Endothelial cell (in vitro differentiated cells): ENCODE measurements around the gene ERG. TPM values are rescaled to one million over a fixed set of nuclear protein-coding genes. Genes with fewer than 3 reads are reported as not detected.

Experiments
- DNase-seq: peaks from one replicate; pipeline ENCODE4 v3.0.0; 2021; ENCODE audit warnings: low spot score
- H3K27ac Mint-ChIP-seq: one replicate; pipeline ENCODE4 v1.8.0; 2021; ENCODE audit warnings: mixed read lengths, inconsistent platforms; ENCODE audit not compliant: unreplicated experiment
- H3K27me3 Mint-ChIP-seq: one replicate; pipeline ENCODE4 v1.8.0; 2021; ENCODE audit warnings: mild to moderate bottlenecking, moderate library complexity, mixed read lengths, inconsistent platforms; ENCODE audit not compliant: unreplicated experiment
- H3K36me3 Mint-ChIP-seq: one replicate; pipeline ENCODE4 v1.8.0; 2021; ENCODE audit warnings: mild to moderate bottlenecking, low read depth, mixed read lengths, inconsistent platforms; ENCODE audit not compliant: unreplicated experiment
- H3K4me1 Mint-ChIP-seq: one replicate; pipeline ENCODE4 v1.8.0; 2021; ENCODE audit warnings: mild to moderate bottlenecking, mixed read lengths, inconsistent platforms; ENCODE audit not compliant: unreplicated experiment
- H3K4me3 Mint-ChIP-seq: one replicate; pipeline ENCODE4 v1.8.0; 2021; ENCODE audit warnings: mild to moderate bottlenecking, mixed read lengths, inconsistent platforms; ENCODE audit not compliant: unreplicated experiment
- H3K9me3 Mint-ChIP-seq: one replicate; pipeline ENCODE4 v1.8.0; 2021; ENCODE audit warnings: mixed read lengths, inconsistent platforms; ENCODE audit not compliant: unreplicated experiment
- total RNA-seq: library from RNA; stranded (reverse); fragmentation: NEBNext Ultra II Directional; extraction: Animal tissue kit (Norgen Biotek cat#: 25700); gene quantifications from one replicate; pipeline ENCODE4 v1.2.1, GENCODE V29; 2021; ENCODE audit not compliant: unreplicated experiment
- TF ChIP-seq, protein P1 (sequence below): fragments of 200-600 bp; sonication (generic); IDR thresholded peaks from one replicate; pipeline ENCODE4 v1.5.0; 2021; ENCODE audit warnings: antibody characterized with exemption; ENCODE audit not compliant: unreplicated experiment

The ERG gene
- total RNA-seq, 1 donor from 2014 or later = 133 TPM

DNA sequence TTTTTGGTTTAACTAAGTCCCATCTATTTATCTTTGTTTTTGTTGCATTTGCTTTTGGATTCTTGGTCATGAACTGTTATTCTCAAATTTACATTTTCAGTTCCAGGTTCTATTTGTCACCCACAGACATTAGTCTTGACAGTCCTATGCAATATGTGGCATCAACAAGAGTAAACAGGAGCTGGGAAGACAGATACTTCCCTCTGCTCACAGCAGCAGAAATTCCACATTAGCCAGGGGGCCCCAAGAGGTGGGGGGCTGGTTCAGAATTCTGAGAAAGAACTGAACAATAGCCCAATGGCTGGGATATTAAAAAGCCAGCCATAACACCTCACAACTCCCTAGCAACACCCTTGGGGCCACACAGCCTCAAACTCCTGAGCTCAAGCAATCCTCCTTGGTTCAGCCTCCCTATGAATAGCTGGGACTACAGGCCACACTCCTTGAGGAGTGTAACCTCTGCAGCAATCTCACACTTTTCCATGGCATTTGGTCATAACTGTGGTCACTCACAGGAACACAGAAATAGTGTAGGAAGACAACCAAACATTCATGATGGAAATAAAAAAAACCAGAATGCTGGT is 67.8 kb downstream of the ERG start:
- no peaks in the 10 kb centered on the region for H3K4me1 Mint-ChIP-seq
- DNase-seq = no peak
- TF ChIP-seq, protein P1, sequence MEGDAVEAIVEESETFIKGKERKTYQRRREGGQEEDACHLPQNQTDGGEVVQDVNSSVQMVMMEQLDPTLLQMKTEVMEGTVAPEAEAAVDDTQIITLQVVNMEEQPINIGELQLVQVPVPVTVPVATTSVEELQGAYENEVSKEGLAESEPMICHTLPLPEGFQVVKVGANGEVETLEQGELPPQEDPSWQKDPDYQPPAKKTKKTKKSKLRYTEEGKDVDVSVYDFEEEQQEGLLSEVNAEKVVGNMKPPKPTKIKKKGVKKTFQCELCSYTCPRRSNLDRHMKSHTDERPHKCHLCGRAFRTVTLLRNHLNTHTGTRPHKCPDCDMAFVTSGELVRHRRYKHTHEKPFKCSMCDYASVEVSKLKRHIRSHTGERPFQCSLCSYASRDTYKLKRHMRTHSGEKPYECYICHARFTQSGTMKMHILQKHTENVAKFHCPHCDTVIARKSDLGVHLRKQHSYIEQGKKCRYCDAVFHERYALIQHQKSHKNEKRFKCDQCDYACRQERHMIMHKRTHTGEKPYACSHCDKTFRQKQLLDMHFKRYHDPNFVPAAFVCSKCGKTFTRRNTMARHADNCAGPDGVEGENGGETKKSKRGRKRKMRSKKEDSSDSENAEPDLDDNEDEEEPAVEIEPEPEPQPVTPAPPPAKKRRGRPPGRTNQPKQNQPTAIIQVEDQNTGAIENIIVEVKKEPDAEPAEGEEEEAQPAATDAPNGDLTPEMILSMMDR = no peak
- H3K36me3 Mint-ChIP-seq = peaks cover 27% of the 10 kb centered on the region
- H3K4me3 Mint-ChIP-seq = peak overlapping the region; percentile 9
- H3K9me3 Mint-ChIP-seq = no peaks in the 10 kb centered on the region
- no peak overlapping the region for H3K27ac Mint-ChIP-seq
- H3K27me3 Mint-ChIP-seq = peaks cover 1% of the 10 kb centered on the region

DNA sequence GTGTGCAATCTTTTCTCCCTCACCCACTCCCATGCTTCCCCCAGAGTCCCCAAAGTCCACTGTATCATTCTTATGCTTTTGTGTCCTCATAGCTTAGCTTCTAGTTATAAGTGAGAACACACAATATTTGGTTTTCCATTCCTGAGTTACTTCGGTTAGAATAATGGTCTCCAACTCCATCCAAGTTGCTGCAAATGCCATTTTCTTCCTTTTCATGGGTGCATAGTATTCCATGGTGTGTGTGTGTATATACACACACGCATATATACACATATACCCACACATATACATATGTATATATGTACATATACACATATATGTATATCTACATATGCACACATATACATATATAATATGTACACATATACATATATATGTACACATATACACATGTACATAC is 69.3 kb downstream of the ERG start:
- Mint-ChIP-seq H3K4me1 (no peaks in the 10 kb centered on the region), H3K4me3 (no peak overlapping the region), H3K27me3 (peaks cover 1% of the 10 kb centered on the region), H3K36me3 (peaks cover 26% of the 10 kb centered on the region), H3K27ac (no peak overlapping the region), H3K9me3 (no peaks in the 10 kb centered on the region)
- no peak for DNase-seq
- TF ChIP-seq, protein P1 = no peak

DNA sequence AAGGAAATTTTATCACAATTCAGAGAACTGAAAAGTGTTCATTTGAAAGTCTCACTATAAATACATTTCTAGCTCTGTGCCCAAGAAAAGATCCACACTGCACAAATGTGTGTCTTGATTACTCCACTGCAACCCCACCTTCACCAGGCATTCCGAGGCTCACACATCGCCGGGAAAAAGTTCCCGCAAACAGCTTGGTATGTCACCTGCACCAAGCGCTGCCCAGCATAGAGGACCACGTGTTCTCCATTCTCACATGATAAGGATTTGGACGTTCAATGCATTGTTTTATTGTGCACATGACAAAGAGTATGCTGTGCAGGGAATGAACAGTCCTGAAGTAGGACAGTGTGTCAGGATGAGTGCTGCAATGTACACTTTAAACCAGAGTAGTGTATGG is 70.1 kb downstream of the ERG start:
- H3K27me3 Mint-ChIP-seq = no peaks in the 10 kb centered on the region
- H3K27ac Mint-ChIP-seq = no peak overlapping the region
- peaks cover 26% of the 10 kb centered on the region for H3K36me3 Mint-ChIP-seq
- H3K4me3 Mint-ChIP-seq = no peak overlapping the region
- no peak for DNase-seq
- TF ChIP-seq, protein P1 = no peak
- no peaks in the 10 kb centered on the region for H3K4me1 Mint-ChIP-seq
- H3K9me3 Mint-ChIP-seq = no peaks in the 10 kb centered on the region

DNA sequence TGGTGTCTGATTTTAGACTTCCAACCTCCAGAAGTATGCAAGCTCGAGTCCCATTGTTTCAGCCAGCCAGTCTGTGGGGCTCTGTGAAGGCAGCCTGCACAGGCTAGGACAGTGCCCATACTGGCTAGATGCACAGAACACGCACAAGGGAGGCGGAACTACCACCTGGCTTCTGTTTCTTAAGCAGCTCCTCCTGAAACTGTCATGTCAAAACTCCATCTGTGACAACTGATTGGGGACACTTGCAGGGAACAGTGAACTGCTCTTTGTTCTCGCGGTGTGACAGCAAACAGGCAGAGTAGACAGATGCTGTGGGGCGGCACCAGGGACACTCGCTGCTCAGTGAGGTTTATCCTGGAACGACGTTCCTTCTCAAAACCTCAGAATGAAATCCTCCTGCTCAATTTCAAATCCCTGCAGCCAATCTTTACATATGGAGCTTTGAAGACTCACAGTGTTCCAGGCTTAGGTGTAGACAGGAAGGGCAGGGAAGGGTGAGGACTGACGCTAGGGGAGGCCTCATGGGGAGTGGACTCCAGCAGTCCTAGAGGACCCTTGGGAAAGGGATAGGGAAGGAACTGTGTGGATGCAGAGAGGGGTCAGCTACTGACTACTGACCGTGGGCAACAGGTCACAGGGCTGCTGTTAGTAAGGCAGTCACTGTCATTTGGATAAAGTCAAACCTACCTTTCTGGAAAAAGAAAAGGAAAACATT is 73.8 kb downstream of the ERG start:
- no peak overlapping the region for H3K4me3 Mint-ChIP-seq
- H3K9me3 Mint-ChIP-seq = no peaks in the 10 kb centered on the region
- H3K27me3 Mint-ChIP-seq = no peaks in the 10 kb centered on the region
- peaks cover 50% of the 10 kb centered on the region for H3K36me3 Mint-ChIP-seq
- no peak overlapping the region for H3K27ac Mint-ChIP-seq
- no peak for DNase-seq
- TF ChIP-seq, protein P1 = no peak
- H3K4me1 Mint-ChIP-seq = no peaks in the 10 kb centered on the region

DNA sequence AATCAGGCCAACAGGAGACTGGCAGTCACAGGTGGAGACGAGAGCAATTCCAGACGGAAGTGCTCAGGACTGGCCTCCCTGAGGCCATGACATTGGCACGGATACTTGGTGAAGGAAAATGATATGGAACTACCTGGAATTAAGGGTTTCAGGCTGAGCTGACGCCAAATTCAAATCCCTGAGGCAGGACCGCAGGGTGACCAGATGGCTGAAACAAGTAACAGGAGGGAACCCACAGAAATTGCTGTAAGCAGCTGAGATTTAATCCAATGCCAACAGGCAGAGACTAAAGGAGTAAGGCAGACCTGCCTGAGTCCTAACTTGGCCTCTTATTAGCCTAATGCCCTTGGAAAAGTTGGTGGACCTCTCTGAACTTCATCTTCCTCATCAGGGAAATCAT is 76.2 kb downstream of the ERG start:
- H3K27ac Mint-ChIP-seq = no peak overlapping the region
- no peaks in the 10 kb centered on the region for H3K9me3 Mint-ChIP-seq
- H3K4me3 Mint-ChIP-seq = no peak overlapping the region
- H3K27me3 Mint-ChIP-seq = no peaks in the 10 kb centered on the region
- H3K36me3 Mint-ChIP-seq = peaks cover 49% of the 10 kb centered on the region
- H3K4me1 Mint-ChIP-seq = no peaks in the 10 kb centered on the region
- no peak for DNase-seq
- TF ChIP-seq, protein P1 = no peak
